ENCODE data around the gene HCCS. TPM values are rescaled to one million over a fixed set of nuclear protein-coding genes. Genes with fewer than 3 reads are reported as not detected.

HCCS gene
- total RNA-seq, 6 experiments from 2014 or later, result 8.5 to 13.1 (median 10.3) TPM

GRCh38 chrX:11164433-11164832 lies 53.3 kb downstream of the HCCS start:
- no peak for TF ChIP-seq POLR2A (IDR thresholded peaks at IDR 0.05)
- TF ChIP-seq CTCF (IDR thresholded peaks at IDR 0.05), result no peak
- no peaks in the 10 kb centered on the region for H3K9me3 ChIP-seq
- no peaks in the 10 kb centered on the region for H3K36me3 ChIP-seq
- no peak overlapping the region for H3K27ac ChIP-seq
- DNase-seq (no peak), ATAC-seq (no peak)
- no peak overlapping the region for H3K4me3 ChIP-seq
- intact Hi-C loops (cut with DNase I), result no loop called here
- no peaks in the 10 kb centered on the region for H3K4me1 ChIP-seq
- 34% methylated on average over 5 of the region's 6 CpGs for WGBS (ENCODE audit: insufficient coverage, low coverage, low lambda C conversion rate, missing lambda C conversion rate)
- H3K27me3 ChIP-seq, result no peaks in the 10 kb centered on the region

- 52% methylated on average over 1 of the region's 4 CpGs for WGBS (ENCODE audit: insufficient coverage, low coverage, low lambda C conversion rate, missing lambda C conversion rate)
- H3K36me3 ChIP-seq, result no peaks in the 10 kb centered on the region
- H3K4me3 ChIP-seq, result no peak overlapping the region
- intact Hi-C loops (cut with DNase I), result no loop called here
- ATAC-seq (no peak), DNase-seq (no peak)
- no peaks in the 10 kb centered on the region for H3K4me1 ChIP-seq
- H3K27me3 ChIP-seq, result no peaks in the 10 kb centered on the region
- H3K9me3 ChIP-seq, result no peaks in the 10 kb centered on the region
- H3K27ac ChIP-seq, result no peak overlapping the region
- TF ChIP-seq POLR2A (IDR thresholded peaks at IDR 0.05) (no peak), CTCF (IDR thresholded peaks at IDR 0.05) (no peak)
Measured at GRCh38 chrX:11171956-11172355, 60.8 kb downstream of the HCCS start.

- 52% methylated on average over 4 of the region's 4 CpGs for WGBS (ENCODE audit: insufficient coverage, low coverage, low lambda C conversion rate, missing lambda C conversion rate)
- Histone ChIP-seq H3K27me3 (no peaks in the 10 kb centered on the region), H3K27ac (no peak overlapping the region), H3K36me3 (no peaks in the 10 kb centered on the region), H3K9me3 (no peaks in the 10 kb centered on the region), H3K4me3 (no peak overlapping the region), H3K4me1 (no peaks in the 10 kb centered on the region)
- DNase-seq (no peak), ATAC-seq (no peak)
- no peak for TF ChIP-seq POLR2A (IDR thresholded peaks at IDR 0.05)
- no peak for TF ChIP-seq CTCF (IDR thresholded peaks at IDR 0.05)
- intact Hi-C loops (cut with DNase I), result no loop called here
Measured at GRCh38 chrX:11172415-11172814, 61.3 kb downstream of the HCCS start.

Small RNA genes within 50 kb of the gene (small RNA-seq; reads per million reads assigned to genes)
- gene RF00019 (0 reads per million in 2 experiments), gene RF02271 (0 reads per million in 2 experiments)

Other genes with a start within 250 kb of the HCCS start
- not detected for gene AMELX, start 182.1 kb downstream of the HCCS start, total RNA-seq

Data from right lobe of liver (tissue), 6 donors.